DMS114 treated with DMSO at 0.1 percent for 48 hours (cell line): ENCODE measurements around the gene TUBB6.

Experiments
- DNase-seq: peaks from one replicate; lab custom pipeline; 2025; ENCODE audit not compliant: unreplicated experiment; lab: John Stamatoyannopoulos, UW

The TUBB6 gene

DNA sequence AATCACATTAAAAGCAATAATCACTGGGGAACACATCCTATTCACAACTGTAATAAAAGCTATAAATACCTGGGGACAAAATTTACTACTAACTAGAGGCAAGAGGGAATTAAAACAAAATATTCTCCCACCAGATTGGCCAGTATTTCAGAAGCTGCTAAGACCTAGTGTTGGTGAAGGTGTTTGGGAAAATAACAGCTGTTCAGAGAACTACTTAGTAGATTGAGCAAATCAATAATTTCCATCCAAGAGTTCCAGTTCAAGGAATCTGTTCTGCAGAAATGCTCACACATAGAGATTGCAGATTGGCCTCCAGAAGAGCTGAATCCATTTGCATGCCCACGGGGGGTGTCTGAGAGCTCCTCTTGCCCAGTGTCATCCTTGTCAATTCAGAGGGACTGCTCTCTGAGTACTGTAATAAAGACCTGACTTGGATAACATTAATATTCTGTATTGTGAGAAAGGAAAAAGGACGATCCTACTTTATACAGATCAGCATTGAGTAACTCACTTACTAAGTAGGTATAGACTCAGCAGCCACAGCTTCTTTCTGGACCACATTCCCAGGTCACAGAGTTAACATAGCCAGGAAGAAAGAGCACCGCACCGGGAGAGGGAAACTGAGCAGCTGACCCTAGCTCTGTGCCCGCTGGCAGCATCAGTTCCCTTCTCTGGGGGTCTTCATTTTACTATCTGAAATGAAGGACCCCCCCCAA lies 5.6 kb downstream of the TUBB6 start:
- DNase-seq, result no peak

DNA sequence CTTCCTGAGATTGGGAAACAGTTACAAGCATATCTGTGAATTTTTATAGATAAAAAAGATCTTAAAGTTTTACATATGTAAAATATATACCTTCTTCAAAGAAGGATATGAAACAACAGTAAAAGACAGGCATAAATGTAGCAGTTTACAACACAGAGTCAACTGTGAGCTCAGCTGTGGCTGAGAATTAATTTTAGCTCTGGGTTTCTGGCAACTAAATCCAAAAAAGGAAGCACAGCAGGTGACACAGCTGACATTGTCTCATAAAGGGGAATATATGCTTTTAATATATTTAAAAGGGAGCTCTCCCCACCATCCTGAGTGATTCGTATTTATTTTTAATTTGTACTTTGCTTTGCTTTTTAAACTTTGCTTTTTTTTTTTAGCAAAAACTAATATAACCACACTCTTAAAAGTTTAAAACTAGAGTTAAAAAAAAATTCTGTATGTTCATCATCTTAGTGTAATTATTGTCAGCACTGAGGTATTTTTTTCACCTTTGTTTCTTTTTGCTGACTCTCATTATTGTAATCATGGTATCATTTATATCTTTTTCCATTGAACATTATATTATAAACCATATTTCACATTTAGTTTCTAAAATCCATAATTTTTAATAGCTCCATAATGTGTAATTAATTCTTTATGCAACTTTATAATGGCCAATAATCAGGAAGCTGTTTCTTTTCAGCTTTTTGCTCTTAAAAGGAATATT lies 6.7 kb downstream of the TUBB6 start:
- DNase-seq, result no peak

DNA sequence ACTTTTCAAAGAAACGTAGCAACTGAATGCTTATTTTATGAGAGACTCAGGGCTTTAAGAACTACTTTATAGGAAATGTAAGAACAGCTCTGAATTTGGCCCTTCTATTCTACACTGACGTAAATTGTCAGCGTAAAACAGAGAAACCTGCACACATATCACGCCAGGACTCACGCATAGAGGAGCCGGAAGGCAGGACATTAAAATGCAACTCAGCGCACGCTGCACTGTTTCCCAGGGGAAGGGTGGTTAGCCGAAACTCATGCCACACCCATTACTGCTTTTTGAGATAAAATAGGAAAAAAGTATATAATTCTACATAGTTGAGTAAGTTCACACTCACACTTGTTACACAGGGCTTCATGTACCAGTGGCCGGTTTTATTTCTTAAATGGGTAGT lies 7.4 kb downstream of the TUBB6 start:
- no peak for DNase-seq

DNA sequence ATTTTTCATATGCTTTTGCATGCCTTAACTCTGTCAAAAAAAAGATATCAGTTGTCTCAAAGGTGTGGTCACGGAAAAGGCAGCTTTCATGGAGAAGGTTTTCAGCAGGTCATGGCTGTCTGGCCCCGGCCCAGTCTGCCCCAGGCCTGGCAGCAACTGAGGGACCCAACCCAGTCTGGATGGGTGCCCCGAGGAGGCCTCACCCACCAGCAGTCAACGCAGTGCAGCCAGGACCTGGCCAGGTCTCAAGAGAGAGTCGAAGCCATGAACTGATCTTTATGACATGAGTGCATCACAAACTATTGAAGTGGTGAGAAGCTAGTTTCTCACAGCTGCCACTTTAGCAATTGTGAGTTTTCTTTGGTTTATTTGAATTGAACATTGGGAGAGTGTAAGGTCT lies 7.9 kb downstream of the TUBB6 start:
- DNase-seq, result no peak

DNA sequence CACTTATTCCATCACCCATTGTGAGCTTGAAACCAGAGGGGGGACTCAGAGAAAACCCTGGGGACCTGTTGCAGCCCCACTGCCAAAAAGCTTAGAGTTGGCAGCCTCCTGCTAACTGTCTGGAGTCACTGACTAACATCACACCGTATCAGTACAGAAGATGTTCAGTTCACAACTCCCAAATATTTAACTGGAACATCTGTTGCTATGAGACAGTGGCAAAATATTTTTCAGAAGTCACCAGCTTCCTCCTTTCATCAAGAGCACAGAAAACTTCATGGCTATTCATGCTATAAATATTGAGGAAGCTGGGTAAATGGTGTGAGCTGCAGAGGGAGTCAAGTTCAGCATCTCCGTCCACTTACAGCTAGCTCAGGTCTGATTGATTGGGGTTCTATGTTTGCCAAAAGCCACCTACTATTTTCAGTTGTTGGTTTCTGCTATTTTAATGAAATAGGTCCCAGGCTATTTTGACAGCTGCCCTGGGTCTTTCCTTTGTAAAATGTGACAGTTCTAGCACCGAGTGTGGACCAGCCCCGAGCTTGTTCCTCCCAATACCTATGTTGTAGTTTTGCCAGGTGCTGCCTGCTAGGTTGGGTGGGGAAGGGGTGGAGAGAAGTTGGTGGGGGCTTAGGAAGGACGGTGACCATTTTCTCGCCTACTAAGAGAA lies 9.8 kb downstream of the TUBB6 start:
- no peak for DNase-seq

DNA sequence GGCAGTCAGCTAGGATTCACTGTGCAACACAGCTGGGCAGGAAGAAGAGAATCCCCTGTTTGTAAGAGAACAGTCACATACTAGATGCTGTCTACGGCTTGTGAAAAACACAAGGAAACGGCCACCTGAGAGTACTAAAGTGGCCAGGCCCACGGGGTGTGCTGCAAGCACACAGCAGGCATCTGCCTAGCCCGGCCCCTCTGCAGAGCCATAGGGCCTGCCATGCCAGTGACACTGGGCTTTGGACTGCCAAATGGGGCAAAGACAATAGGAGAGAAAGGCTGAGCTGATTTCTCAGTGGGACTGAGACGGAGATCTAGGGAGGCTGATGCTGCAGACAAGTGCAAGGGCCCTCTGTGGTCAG lies 10.3 kb downstream of the TUBB6 start:
- DNase-seq, result no peak

DNA sequence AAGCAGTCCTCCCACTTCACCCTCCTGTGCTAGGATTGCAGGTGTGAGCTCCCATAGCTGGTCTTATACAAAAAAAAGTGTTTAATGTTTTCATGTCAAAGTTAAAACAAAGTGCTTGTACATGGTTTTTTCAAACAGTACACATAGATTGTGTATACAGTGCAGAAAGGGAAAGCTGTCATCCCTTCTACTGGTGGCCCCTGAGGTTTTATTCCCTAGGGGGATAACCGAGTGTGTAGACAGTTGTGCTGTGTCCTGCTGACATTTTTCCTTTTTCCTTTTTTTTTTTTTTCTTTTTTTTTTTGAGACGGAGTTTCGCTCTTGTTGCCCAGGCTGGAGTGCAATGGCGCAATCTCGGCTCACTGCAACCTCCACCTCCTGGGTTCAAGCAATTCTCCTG lies 10.8 kb downstream of the TUBB6 start:
- no peak for DNase-seq

DNA sequence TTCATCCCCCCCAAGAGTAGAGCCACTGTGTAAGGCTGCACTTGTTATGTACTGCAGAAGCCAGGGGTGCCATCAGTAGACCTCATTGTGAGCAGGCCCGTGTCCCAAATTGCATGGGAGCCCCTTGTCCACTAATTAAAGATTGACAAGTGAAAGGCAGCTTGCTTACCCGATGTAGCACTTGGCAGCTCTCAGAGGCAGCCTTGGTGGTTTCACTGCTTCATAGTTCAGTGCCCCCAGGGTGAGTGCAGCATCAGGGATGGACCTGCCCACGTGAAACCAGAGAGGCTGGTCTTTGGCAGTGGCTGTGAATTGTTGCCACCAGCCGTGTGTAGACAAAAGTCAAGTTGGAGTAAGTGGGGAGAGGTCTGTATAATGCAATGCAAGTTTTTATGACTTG lies 13.3 kb downstream of the TUBB6 start:
- no peak for DNase-seq

DNA sequence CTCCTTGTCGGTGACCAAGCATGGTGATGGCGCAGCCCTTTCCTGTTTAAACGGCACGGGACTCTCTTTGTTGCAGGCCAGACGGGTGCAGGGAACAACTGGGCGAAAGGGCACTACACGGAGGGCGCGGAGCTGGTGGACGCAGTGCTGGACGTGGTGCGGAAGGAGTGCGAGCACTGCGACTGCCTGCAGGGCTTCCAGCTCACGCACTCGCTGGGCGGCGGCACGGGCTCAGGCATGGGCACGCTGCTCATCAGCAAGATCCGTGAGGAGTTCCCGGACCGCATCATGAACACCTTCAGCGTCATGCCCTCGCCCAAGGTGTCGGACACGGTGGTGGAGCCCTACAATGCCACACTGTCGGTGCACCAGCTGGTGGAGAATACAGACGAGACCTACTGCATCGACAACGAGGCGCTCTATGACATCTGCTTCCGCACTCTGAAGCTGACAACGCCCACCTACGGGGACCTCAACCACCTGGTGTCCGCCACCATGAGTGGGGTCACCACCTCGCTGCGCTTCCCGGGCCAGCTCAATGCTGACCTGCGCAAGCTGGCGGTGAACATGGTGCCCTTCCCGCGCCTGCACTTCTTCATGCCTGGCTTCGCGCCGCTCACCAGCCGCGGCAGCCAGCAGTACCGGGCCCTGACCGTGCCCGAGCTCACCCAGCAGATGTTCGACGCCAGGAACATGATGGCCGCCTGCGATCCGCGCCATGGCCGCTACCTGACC lies 17.1 kb downstream of the TUBB6 start:
- DNase-seq, result no peak

DNA sequence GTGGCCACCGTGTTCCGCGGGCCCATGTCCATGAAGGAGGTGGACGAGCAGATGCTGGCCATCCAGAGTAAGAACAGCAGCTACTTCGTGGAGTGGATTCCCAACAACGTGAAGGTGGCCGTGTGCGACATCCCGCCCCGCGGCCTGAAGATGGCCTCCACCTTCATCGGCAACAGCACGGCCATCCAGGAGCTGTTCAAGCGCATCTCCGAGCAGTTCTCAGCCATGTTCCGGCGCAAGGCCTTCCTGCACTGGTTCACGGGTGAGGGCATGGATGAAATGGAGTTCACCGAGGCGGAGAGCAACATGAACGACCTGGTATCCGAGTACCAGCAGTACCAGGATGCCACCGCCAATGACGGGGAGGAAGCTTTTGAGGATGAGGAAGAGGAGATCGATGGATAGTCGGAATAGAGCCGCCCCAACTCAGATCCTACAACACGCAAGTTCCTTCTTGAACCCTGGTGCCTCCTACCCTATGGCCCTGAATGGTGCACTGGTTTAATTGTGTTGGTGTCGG lies 17.7 kb downstream of the TUBB6 start:
- no peak for DNase-seq

DNA sequence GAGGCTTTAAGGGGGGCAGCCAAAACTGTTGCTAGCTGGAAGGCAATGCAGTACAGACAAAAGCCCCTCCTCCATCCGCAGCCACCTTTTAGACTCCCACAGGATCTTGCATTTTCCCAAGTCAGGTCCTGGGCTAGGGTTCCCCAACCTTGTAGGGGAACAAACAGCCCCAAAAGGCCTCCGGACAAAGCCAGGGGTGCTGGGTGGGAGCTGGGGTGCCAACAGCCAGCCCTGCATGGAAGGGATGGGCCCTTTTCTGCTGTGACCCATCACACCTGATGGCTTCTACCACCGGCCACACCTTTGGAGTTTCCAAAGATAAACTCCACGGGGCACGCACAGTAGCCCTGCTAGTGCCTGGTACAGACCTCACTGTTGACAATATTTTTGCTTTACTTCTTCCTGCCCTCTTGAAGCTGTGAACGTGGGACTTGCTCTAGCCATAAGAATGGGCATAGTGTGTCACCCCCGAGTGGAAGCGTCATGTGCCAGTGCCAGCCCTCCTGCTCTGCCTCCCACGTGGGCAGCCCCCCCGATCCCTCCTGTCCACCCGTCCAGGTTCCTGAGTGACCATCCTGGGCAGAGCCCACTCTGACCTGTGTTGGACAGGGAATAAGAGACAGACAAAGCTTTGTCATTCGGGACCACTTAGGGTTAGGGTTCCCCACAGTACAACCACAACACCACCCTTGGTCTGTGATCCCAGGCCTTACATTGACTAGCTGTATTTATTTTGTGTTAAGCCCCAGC lies 18.8 kb downstream of the TUBB6 start:
- no peak for DNase-seq

DNA sequence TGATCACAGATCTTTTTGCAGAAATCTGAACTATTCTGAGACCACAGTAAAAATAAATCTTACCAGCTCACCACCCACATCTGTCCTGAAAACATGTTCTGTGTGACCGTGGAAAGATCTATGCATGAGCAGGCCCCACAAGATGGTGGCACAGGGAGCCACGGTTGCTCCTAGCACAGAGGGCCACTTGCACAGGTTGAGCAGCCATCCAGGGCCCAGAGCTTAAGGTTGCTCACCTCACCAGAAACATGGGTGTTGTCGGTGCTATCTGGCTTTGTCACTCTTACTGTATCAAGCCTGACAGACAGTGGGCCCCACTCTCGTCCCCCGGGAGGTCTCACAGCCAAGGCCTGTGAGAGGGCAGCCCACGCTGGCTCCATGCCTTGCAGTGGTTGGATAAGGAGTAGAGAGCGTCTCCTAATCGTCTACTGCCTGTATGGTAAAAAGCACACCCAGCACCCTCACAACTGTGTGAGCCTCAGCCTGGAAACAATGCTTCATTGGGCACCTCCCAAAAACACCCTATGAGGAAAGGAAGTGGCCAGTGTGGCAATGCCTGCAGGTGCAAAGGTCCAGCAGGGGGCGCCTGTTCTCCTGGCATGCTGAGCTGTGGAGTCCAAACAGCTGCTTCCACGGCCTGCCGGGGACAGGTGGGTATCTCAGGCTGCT lies 19.6 kb downstream of the TUBB6 start:
- no peak for DNase-seq

DNA sequence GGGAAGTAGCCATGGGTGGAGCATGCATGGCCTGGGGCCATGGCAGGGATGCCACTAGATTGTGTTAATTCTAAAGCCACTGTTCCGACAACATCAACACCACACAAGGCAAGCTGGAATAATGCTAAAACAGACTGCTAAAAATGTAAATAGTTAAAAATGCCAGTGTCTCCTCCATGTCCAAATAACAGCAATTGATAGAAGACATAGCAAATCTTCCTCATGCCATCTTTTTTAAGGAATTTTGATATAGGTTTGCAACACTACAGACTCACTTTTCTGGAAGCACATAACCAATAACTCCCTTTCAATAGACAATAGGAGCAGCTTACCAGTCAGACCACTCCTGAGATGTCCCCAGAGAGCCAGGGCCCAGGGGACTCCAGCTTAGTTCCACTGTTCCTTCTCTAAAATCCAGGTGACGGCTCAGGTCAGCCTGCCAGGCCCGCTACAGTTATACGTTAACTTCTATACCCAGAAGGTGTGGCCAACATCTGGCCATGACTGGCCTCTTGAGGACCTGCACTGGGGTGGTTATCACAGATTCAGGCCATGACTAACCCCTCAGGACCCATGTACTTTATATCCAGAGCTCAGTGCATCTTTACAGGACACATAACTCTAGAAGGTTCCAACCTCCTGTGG lies 20.3 kb downstream of the TUBB6 start:
- DNase-seq, result no peak

DNA sequence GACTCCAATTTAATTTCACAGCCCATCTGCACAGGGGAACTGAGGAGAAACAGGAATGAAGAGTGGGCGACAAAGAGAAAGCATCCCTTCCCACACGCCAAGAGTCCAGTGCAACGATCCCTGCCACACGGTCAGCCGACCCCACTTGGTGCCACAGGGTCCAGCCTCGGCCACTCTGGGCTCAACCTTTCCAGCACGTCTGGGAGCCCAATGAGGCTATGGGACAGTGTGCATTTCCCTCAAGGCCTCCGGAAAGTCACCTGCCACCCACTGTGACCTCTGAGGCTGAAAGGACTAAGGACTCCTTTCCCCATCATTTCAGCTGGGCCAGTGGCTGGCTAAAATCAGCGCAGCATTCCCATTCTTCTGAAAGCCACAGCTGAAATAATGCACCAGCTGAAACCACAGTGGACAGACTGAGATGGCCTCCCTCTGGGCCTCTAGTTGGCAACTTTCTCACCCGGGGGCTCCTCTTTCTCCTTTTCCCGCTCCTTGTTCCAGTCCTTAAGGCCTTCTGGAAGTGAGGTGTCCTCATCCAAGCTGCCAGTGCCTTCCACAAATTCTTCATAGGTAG lies 21.2 kb downstream of the TUBB6 start:
- no peak for DNase-seq

DNA sequence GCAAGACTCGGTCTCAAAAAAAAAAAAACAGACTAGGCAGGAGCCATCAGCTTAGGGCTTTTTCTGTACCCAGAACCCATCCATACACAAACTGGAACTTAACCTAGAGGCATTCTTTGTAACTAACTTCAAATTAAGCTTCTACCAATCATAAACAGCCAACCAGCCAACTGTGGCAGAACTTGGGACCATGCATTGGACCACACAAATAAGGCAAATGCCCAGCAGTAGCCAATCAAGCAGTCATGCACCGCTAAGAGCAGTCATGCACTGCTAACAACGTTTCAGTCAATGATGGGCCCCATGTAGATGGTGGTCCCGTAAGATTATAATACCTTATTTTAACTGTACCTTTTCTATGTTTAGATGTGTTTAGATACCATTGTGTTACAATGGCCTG lies 22.7 kb downstream of the TUBB6 start:
- no peak for DNase-seq

DNA sequence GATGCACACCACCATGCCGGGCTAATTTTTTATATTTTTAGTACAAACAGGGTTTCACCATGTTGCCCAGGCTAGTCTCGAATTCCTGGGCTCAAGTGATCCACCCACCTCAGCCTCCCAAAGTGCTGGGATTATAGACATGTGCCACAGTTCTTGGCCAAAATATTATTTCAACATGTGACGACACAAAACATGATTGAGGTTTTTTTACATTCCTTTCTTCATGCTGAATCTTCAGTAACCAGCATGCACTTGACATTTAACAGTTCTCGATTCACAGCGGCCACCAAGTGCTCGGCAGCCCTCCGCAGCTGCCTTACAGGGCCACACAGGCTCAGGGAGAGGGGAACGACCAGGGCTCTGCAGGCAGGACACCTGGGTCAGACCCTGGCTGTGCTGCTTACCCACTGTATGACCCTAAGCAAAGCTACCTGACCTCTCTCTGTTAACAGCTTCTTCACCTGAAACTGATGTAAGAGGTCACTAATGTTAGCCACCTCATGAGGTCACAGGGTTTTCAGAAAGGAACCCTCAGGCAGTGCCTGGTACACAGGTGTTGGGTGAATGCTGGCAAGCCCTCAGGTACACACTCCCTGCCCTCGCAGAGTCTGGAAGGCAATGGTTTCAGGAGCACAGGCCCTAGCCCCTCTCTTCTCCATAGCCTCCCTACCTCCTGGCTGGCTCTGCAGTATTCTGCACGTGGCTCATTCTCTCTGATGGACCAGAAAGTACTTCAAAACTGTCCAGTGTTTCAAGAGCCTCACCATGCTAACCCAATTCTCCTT lies 25.7 kb downstream of the TUBB6 start:
- no peak for DNase-seq

DNA sequence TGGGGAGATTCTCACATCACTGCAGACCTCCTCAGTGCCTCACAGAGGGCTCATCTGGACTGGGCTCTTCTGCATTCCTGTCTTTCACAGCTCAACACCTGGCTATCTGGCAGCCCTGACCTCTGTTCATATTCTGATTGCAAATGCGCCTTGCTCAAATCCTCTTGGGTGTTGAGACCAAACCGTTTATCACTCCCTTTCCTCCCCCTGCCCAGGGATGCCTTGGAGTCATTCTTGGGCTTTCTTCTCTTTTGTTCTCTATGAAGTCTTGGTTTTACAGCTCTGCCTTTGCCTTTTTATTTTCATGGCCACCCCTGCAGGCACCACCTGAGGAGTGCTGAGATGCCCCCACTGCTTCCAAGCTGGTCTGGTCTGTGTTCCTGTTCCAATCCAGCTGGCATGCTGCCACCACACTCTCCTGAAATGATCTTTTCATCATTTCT lies 26.3 kb downstream of the TUBB6 start:
- DNase-seq, result no peak

DNA sequence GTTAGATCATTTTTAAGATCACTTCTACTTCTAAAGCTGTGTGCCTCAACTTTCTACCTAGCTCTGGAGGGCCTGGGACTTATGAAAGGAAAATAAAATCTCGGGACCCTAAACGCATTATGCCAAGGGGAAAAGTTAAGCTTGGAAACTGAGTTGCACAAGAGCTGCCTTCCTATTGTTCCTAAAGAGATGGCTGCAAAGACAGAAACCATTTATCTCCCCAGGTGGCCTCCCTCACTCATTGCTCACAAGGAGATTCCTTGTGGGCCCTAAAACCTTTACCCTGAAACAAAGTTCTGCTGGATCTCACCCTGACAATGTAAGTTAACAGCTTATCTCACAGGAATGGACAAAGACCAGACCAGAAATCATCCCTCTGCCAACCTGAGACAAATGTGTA lies 26.8 kb downstream of the TUBB6 start:
- no peak for DNase-seq

DNA sequence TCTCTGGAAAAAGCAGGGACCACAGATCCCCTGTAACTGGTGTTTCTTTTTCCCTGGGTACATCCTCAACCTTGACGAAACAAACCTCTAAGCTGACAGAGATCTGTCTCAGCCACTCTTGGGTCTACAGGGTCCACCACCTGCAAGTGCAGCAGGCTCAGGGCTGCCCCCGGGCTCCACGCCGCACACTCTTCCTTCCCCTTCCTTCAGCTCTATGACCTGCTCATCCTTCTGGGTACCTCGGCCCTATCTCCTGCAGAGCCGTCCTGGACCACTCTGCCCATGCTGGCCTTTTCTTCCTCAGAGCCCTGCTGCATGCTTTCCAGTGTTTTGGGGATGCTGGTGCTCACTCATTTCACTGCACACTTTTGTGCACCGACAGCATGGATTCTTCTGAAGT lies 27.5 kb downstream of the TUBB6 start:
- DNase-seq, result no peak
